Measurements from ENCODE around the gene FOXM1.

GRCh38 chr12:2825132-2825531 is 51.8 kb downstream of the FOXM1 start:
- no peak for TF ChIP-seq EZH2 (conservative IDR thresholded peaks at IDR 0.05; ENCODE audit: low read depth, low read length)
- TF ChIP-seq ATF6 (CRISPR knock-in tag; conservative IDR thresholded peaks at IDR 0.05), result no peak
